GM12801 (cell line): ENCODE measurements around the gene AMBRA1.

Source experiments
- TF ChIP-seq, protein P1 (sequence below): IDR thresholded peaks from one replicate; pipeline ENCODE4 v1.5.1; 2011; ENCODE audit warnings: control low read depth; ENCODE audit not compliant: insufficient read length; ENCODE audit errors: extremely low read depth

AMBRA1 gene

DNA sequence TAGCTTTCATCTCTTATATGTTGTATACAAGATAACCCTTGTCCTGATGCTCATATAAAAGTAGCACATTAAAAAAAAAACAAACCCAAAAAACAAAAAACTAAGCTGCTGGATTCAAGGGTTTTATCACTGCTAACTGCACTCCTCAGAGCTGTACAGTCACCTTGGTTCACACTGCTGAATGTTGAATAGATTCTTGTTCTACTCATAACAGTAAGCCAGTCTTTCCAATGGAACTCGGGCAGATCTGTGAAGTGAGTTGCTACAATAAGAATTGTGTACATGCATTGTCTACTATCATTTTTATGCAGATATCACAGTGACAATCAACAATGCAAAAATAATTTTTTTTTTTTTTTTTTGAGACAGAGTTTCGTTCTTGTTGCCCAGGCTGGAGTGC lies 18.5 kb upstream of the AMBRA1 start:
- TF ChIP-seq, protein P1, sequence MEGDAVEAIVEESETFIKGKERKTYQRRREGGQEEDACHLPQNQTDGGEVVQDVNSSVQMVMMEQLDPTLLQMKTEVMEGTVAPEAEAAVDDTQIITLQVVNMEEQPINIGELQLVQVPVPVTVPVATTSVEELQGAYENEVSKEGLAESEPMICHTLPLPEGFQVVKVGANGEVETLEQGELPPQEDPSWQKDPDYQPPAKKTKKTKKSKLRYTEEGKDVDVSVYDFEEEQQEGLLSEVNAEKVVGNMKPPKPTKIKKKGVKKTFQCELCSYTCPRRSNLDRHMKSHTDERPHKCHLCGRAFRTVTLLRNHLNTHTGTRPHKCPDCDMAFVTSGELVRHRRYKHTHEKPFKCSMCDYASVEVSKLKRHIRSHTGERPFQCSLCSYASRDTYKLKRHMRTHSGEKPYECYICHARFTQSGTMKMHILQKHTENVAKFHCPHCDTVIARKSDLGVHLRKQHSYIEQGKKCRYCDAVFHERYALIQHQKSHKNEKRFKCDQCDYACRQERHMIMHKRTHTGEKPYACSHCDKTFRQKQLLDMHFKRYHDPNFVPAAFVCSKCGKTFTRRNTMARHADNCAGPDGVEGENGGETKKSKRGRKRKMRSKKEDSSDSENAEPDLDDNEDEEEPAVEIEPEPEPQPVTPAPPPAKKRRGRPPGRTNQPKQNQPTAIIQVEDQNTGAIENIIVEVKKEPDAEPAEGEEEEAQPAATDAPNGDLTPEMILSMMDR = no peak

DNA sequence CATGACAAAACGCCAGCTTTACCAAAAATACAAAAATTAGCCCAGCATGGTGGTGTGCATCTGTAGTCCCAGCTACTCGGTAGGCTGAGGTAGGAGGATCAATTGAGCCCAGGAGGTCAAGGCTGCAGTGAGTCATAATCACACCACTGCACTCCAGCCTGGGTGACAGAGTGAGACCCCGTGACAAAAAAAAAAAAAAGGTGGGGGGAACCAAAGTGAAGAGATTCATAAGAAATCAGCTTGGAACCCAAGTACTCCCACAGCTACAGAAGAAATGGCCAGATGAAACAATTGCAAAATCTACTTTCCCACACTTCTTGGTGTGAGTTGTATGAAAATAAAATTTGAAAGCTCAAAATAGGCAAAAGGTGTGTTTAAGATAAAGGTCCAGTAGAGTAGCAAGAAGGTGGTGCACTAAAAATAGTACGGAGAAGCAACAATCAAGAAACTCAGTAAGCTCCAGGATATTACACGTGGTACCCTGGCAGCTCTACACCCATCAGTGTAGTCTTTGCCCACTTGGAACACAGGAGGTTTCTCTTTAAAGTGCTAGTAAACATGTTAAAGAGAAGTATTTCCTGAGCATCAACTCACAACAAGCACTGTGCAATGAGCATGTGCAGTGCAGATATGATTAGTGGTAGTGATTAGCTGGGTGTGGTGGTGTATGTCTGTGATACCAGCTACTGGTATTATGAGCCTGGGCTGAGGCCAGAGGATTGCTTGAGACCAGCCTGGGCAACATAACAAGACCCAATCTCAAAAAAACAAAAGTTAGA lies 17.9 kb upstream of the AMBRA1 start:
- TF ChIP-seq, protein P1 = no peak

DNA sequence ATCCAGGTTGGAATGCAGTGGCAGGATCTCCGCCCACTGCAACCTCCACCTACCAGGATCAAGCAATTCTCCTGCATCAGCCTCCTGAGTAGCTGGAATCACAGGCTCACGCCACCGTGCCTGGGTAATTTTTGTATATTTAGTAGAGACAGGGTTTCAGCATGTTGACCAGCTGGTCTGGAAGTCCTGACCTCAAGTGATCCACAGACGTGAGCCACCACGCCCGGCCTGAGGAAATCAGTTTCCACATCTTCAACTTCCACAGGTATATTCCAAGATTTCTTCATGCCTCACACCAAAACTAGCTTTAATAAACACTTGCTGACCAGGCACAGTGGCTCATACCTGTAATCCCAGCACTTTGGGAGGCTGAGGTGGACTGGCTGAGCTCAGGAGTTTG lies 15.6 kb upstream of the AMBRA1 start:
- TF ChIP-seq, protein P1 = no peak

DNA sequence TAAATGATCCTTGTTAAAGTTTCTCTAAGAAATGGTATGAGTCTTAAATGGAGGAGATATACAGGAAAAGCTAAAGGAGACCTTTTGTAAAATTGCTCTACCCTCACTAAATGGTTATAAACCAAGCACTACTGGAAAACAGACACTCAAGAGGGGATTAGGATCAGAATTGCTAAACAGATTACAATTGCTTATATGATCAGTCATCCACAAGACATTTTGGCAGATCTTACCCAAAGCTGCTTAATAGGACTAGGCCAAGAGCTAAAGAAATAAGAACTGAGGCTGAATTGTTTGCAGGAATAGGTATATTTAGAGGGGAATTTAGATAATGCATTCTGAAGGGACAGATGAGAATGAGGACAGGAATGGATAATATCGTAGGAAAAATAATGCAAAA lies 13.7 kb upstream of the AMBRA1 start:
- TF ChIP-seq, protein P1 = no peak

DNA sequence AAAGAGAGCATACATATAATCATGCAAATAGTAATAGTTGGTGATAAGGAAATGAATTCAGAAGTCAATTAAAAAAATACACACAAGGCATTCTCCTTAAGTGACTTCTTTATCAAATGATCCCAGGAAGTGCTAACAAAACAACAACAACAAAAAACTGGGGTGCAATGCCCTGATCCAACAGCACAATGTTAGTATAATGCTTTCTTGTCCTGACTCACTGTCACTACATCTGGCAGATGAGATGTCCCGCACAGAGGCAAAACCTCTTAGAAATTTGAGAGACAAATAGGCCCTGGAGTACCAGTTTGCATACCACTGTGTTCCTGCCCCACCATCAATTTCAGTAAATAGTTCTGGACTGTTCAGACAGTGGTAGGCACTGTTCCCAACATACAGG lies 11.0 kb upstream of the AMBRA1 start:
- TF ChIP-seq, protein P1 = no peak

DNA sequence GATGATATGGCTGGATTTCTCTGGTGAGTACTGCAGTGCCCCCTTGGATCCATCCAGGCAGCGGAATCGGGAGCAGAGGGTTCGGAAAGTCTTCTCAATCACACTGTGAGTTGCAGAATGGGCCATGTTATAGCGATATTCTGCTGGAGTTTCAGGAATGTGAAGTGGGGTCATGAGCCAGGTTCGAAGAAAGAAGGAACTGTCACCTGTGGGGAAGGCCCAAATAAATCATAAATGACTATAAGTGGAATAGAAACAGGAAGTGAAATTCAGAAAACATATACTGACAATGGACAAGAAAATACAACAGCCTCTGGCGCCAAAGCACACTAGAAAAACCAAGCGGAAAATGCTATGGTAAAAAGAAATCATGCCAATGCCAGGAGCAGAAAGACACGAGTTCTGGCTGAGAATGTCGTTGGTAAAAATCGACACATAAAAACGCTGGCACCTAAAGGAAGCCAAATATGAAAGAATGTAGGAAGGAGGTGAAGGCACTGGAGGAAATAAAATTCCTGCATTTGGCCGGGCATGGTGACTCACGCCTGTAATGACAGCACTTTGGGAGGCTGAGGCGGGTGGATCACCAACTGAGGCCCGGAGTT lies 10.0 kb upstream of the AMBRA1 start:
- TF ChIP-seq, protein P1 = no peak

DNA sequence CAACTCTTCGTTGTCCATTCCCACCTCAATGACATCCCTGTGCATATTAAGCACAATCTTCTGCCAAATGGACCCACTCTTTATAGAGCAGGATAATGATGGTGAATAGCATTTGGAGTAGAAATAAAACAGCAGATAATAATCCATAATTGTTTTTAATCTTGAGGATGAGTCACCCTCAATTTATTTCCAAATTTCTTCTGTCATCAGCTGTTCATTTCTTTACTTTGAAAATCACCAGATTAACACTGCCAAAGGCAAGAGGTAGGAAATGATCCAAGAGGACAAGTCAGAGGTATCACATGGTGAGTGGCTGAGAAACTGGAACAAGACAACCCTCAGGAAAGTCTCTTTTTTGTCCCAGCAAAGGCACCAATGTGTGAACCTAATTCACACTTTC lies 7.3 kb upstream of the AMBRA1 start:
- TF ChIP-seq, protein P1 = no peak
